ENCODE data around the gene ARHGAP33. TPM values are rescaled to one million over a fixed set of nuclear protein-coding genes. Genes with fewer than 3 reads are reported as not detected.
A peak's percentile ranks its signal among the peaks of the same experiment; 100 is the strongest.

ARHGAP33 gene
- polyA plus RNA-seq, 1 of the 3 experiments (the other 2 are of a cell fraction), result 7.8 TPM

DNA sequence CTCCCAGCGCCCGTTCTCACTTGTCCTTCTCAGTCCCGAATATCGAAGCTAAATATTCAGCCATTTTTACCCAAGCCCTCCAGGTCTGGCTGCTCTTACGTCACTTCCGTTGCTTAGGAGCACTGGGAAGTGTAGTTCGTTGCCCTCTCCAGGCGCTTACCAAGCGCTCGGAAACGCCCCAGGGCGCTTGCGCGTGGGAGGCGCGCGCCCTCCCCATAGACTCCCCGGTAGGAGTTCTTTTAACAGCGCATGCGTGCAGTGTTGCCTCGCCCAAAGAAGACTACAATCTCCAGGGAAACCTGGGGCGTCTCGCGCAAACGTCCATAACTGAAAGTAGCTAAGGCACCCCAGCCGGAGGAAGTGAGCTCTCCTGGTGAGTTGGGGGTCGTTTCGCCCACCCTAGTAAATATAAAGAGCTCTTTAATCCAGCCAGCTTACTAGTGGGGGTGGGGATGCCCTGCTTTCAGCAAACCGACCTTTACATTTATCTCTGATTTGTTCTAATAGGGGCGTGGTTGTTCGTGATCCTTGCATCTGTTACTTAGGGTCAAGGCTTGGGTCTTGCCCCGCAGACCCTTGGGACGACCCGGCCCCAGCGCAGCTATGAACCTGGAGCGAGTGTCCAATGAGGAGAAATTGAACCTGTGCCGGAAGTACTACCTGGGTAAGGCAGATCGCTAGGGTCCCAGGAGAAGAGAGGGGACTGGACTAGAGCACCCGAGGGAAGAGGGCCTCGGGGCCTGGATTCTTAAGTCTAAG is 29.9 kb upstream of the ARHGAP33 start, which contains the start of the genes PSENEN and U2AF1L4:
Gene PSENEN (plus strand): TSS at position 324 of the 759 bp plus-strand sequence. CDS start 280 bp downstream, at position 604.
Gene U2AF1L4 (minus strand): TSS at position 91 of the 759 bp plus-strand sequence. CDS start 27 bp downstream, at position 64.
- Histone ChIP-seq H3K9ac (peak within 1 kb of the TSS; percentile 90), H3K36me3 (replicated peaks in 1 of 2; ENCODE audit: control insufficient read depth in 1 of 2, insufficient read depth in 2 of 2, low read length in 1 of 2) (peaks cover 3 to 12% of the 10 kb centered on the region in 2 experiments), H3K4me2 (peak within 1 kb of the TSS; percentile 90), H3K9me2 (no peaks in the 10 kb centered on the region), H4K20me1 (ENCODE audit: insufficient read depth) (no peaks in the 10 kb centered on the region), H3K4me1 (ENCODE audit: control insufficient read depth in 1 of 2, insufficient read depth in 2 of 2, low read depth in 1 of 2, low read length in 1 of 2) (peaks cover 13 to 24% of the 10 kb centered on the region in 2 experiments; a peak in 3 of 4 replicates), H3K9me3 (no peaks in the 10 kb centered on the region), H3K27ac (ENCODE audit: low read depth in 2 of 2, low read length in 1 of 2) (peak within 1 kb of the TSS; percentile 97 to 98), H3F3A (replicated peaks; ENCODE audit: insufficient read depth) (peaks cover 19% of the 10 kb centered on the region), H3K27me3 (ENCODE audit: insufficient read depth) (no peaks in the 10 kb centered on the region), H2AFZ (ENCODE audit: low read depth) (peak within 1 kb of the TSS; percentile 72), H3K79me2 (ENCODE audit: insufficient read depth) (peaks cover 43% of the 10 kb centered on the region), H3K4me3 (ENCODE audit: low read depth in 2 of 2, low read length in 1 of 2) (peak within 1 kb of the TSS; percentile 83 to 95)
- CTCF ChIA-PET, result interaction anchor here (1.2 to 2.4 kb wide), 5 partner anchors 10 to 74 kb away, joined by 3 to 11 read pairs (median 4); partner anchors contain the start of gene HSPB6
- TF ChIP-seq, protein P1, sequence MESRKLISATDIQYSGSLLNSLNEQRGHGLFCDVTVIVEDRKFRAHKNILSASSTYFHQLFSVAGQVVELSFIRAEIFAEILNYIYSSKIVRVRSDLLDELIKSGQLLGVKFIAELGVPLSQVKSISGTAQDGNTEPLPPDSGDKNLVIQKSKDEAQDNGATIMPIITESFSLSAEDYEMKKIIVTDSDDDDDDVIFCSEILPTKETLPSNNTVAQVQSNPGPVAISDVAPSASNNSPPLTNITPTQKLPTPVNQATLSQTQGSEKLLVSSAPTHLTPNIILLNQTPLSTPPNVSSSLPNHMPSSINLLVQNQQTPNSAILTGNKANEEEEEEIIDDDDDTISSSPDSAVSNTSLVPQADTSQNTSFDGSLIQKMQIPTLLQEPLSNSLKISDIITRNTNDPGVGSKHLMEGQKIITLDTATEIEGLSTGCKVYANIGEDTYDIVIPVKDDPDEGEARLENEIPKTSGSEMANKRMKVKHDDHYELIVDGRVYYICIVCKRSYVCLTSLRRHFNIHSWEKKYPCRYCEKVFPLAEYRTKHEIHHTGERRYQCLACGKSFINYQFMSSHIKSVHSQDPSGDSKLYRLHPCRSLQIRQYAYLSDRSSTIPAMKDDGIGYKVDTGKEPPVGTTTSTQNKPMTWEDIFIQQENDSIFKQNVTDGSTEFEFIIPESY (IDR thresholded peaks at IDR 0.05; ENCODE audit: borderline replicate concordance, low read depth), result peak; percentile 86
- TF ChIP-seq RAD21 (IDR thresholded peaks at IDR 0.05; ENCODE audit: low read length) (no peak), TAF1 (IDR thresholded peaks at IDR 0.05; ENCODE audit: borderline replicate concordance, low read depth, low read length) (0 out of 2 replicates have a peak, but pooled peaks have one; percentile 54), NFIC (IDR thresholded peaks at IDR 0.05; ENCODE audit: borderline replicate concordance) (no peak), POLR2AphosphoS5 (IDR thresholded peaks at IDR 0.05; ENCODE audit: low read depth, low read length) (peak; percentile 47), CHD2 (IDR thresholded peaks at IDR 0.05; ENCODE audit: low read length, partially characterized antibody) (peak; percentile 96), MXI1 (IDR thresholded peaks at IDR 0.05; ENCODE audit: low read depth, low read length) (peak; percentile 55), YY1 (IDR thresholded peaks at IDR 0.05; ENCODE audit: low read depth) (peak; percentile 90), TCF12 (IDR thresholded peaks at IDR 0.05) (no peak), NRF1 (IDR thresholded peaks at IDR 0.05; ENCODE audit: low read depth, low read length) (peak; percentile 97), ELF1 (IDR thresholded peaks at IDR 0.05) (peak; percentile 38; the same call in 1 of the 2 replicates), EZH2phosphoT487 (IDR thresholded peaks at IDR 0.05; ENCODE audit: borderline replicate concordance, low read depth) (no peak), SMC3 (IDR thresholded peaks at IDR 0.05; ENCODE audit: low read depth, low read length) (no peak), REST (IDR thresholded peaks at IDR 0.05; ENCODE audit: low read depth, low read length) (no peak), GABPA (IDR thresholded peaks at IDR 0.05; ENCODE audit: low read depth) (peak; percentile 87)
- TF ChIP-seq, protein P2, sequence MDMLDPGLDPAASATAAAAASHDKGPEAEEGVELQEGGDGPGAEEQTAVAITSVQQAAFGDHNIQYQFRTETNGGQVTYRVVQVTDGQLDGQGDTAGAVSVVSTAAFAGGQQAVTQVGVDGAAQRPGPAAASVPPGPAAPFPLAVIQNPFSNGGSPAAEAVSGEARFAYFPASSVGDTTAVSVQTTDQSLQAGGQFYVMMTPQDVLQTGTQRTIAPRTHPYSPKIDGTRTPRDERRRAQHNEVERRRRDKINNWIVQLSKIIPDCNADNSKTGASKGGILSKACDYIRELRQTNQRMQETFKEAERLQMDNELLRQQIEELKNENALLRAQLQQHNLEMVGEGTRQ (IDR thresholded peaks at IDR 0.05; ENCODE audit: borderline replicate concordance, low read depth, low read length), result no peak
- TF ChIP-seq, protein P3, sequence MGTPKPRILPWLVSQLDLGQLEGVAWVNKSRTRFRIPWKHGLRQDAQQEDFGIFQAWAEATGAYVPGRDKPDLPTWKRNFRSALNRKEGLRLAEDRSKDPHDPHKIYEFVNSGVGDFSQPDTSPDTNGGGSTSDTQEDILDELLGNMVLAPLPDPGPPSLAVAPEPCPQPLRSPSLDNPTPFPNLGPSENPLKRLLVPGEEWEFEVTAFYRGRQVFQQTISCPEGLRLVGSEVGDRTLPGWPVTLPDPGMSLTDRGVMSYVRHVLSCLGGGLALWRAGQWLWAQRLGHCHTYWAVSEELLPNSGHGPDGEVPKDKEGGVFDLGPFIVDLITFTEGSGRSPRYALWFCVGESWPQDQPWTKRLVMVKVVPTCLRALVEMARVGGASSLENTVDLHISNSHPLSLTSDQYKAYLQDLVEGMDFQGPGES (IDR thresholded peaks at IDR 0.05; ENCODE audit: low read depth, low read length), result no peak
- TF ChIP-seq, protein P4, sequence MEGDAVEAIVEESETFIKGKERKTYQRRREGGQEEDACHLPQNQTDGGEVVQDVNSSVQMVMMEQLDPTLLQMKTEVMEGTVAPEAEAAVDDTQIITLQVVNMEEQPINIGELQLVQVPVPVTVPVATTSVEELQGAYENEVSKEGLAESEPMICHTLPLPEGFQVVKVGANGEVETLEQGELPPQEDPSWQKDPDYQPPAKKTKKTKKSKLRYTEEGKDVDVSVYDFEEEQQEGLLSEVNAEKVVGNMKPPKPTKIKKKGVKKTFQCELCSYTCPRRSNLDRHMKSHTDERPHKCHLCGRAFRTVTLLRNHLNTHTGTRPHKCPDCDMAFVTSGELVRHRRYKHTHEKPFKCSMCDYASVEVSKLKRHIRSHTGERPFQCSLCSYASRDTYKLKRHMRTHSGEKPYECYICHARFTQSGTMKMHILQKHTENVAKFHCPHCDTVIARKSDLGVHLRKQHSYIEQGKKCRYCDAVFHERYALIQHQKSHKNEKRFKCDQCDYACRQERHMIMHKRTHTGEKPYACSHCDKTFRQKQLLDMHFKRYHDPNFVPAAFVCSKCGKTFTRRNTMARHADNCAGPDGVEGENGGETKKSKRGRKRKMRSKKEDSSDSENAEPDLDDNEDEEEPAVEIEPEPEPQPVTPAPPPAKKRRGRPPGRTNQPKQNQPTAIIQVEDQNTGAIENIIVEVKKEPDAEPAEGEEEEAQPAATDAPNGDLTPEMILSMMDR (IDR thresholded peaks at IDR 0.05), result no peak
- TF ChIP-seq, protein P5, sequence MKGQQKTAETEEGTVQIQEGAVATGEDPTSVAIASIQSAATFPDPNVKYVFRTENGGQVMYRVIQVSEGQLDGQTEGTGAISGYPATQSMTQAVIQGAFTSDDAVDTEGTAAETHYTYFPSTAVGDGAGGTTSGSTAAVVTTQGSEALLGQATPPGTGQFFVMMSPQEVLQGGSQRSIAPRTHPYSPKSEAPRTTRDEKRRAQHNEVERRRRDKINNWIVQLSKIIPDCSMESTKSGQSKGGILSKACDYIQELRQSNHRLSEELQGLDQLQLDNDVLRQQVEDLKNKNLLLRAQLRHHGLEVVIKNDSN (IDR thresholded peaks at IDR 0.05; ENCODE audit: borderline replicate concordance, low read depth), result no peak
- under 1% methylated on average over 21 of the region's 40 CpGs for WGBS (ENCODE audit: low lambda C conversion rate)
- POLR2A ChIA-PET, result interaction anchor here (0.8 to 1.2 kb wide), 4 partner anchors 11 to 186 kb away, joined by 3 to 5 read pairs (median 3); partner anchors contain the start of genes HSPB6 and PROSER3
- DNase-seq, result peak; percentile 86
